Panc1 (cell line): ENCODE data around the gene SIL1. TPM values are rescaled to one million over a fixed set of nuclear protein-coding genes. Genes with fewer than 3 reads are reported as not detected.

Experiments
- ATAC-seq: fragments of 200-7000 bp; cut with Tn5 transposase; 2 replicates; pipeline ENCODE4 v1.9.1; 2020; ENCODE audit warnings: mild to moderate bottlenecking, moderate library complexity
- BruUV-seq: library from RNA; stranded (reverse); fragments of 400-500 nt; replicated peaks from 2 replicates; lab custom pipeline; 2021; lab: Mats Ljungman, UMichigan
- CTCF ChIA-PET: fragments of 300-600 bp; sonication (Branson Sonifier 250); formaldehyde crosslinking; loops from one replicate; lab custom pipeline; 2022; ENCODE audit warnings: antibody characterized with exemption; lab: Charles Lee
- POLR2A ChIA-PET: fragments of 300-600 bp; sonication (Branson Sonifier 250); formaldehyde crosslinking; loops from one replicate; lab custom pipeline; 2022; ENCODE audit warnings: antibody characterized with exemption; lab: Charles Lee
- DNase-seq: peaks from one replicate; pipeline ENCODE4 v3.0.0-alpha.2; 2010; ENCODE audit warnings: low read depth, low spot score
- H3K27ac ChIP-seq: 2 replicates; pipeline ENCODE4 v1.5.1; 2011; ENCODE audit warnings: mild to moderate bottlenecking, low read length, inconsistent platforms
- H3K27me3 ChIP-seq: fragments of 200-500 bp; sonication (Bioruptor generic); 2 replicates; pipeline ENCODE4 v1.6.0; 2014; ENCODE audit warnings: low read length, inconsistent platforms; ENCODE audit not compliant: control insufficient read depth, insufficient read depth
- H3K36me3 ChIP-seq: fragments of 200-500 bp; sonication (Bioruptor generic); 2 replicates; pipeline ENCODE4 v1.5.1; 2014; ENCODE audit warnings: inconsistent platforms, mild to moderate bottlenecking, low read length, moderate library complexity; ENCODE audit not compliant: control insufficient read depth, insufficient read depth
- H3K4me1 ChIP-seq: 2 replicates; pipeline ENCODE4 v1.5.1; 2011; ENCODE audit warnings: inconsistent platforms, mild to moderate bottlenecking, low read length, moderate library complexity; ENCODE audit not compliant: control insufficient read depth, insufficient read depth
- H3K4me3 ChIP-seq, 2 experiments: 2 replicates each; pipeline ENCODE4 v1.5.1; 2011 to 2012; ENCODE audit warnings: low read depth in 2 of 2, low read length in 2 of 2, mild to moderate bottlenecking in 2 of 2, inconsistent platforms in 1 of 2, moderate library complexity in 1 of 2
- H3K9me3 ChIP-seq: fragments of 200-500 bp; sonication (Bioruptor generic); 2 replicates; pipeline ENCODE4 v1.5.1; 2014; ENCODE audit warnings: low read depth, mild to moderate bottlenecking, inconsistent platforms, low read length, moderate library complexity; ENCODE audit not compliant: control insufficient read depth, insufficient read depth
- CTCF ChIP-seq: fragments of 450-650 bp; IDR thresholded peaks from 2 replicates; pipeline ENCODE4 v1.5.1; 2017; ENCODE audit warnings: mild to moderate bottlenecking
- POLR2AphosphoS5 ChIP-seq: IDR thresholded peaks from 2 replicates; pipeline ENCODE4 v1.6.1; 2012; ENCODE audit warnings: mild to moderate bottlenecking, low read depth, low read length, moderate library complexity
- SIN3A ChIP-seq: IDR thresholded peaks from 2 replicates; pipeline ENCODE4 v1.6.1; 2012; ENCODE audit warnings: low read depth, mild to moderate bottlenecking, low read length, moderate library complexity, borderline replicate concordance; ENCODE audit not compliant: insufficient read depth
- TCF7L2 ChIP-seq: IDR thresholded peaks from 2 replicates; pipeline ENCODE4 v1.6.1; 2011; ENCODE audit warnings: mild to moderate bottlenecking, low read depth, low read length, inconsistent platforms
- in situ Hi-C: cut with HindIII; loops from 2 replicates; pipeline ENCODE4 v1.10.0; 2016; ENCODE audit warnings: low sequenced_read_pairs, low pct_unique_long_range_greater_than_20kb
- intact Hi-C: fragments of 100-400 bp; cut with micrococcal nuclease; formaldehyde crosslinking; loops from one replicate; pipeline ENCODE4 v1.10.0; 2022; ENCODE audit not compliant: unreplicated experiment
- total RNA-seq: library from RNA; stranded (reverse); gene quantifications from one replicate; pipeline ENCODE4 v1.2.1, GENCODE V29; 2021; ENCODE audit not compliant: unreplicated experiment
- TF ChIP-seq, protein P1 (sequence below), 2 experiments: IDR thresholded peaks; 2 replicates each; pipeline ENCODE4 v1.6.1; 2011 to 2012; ENCODE audit warnings: low read depth in 2 of 2, control low read depth in 1 of 2, low read length in 1 of 2, mild to moderate bottlenecking in 1 of 2, moderate library complexity in 1 of 2; ENCODE audit not compliant: insufficient read depth in 1 of 2

Gene SIL1
- total RNA-seq, 1 experiment from 2014 or later = 35.4 TPM

DNA sequence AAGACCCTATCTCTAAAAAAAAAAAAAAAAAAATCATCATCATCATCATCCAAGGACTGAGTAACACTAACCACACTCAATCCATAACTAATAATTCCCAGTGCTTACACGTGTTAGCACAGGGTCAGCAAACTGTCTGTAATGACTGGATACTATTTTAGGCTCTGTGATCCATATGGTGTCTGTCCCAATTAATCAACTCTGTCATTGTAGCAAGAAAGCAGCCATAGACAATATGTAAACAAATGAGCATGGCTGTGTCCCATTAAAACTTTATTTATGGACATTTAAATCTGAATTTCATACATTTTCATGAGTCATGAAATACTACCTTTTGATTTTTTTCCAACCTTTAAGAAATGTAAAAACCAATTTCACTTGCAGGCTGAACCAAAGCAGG is 148.4 kb downstream of the SIL1 start:
- in situ Hi-C loops = no loop called here
- DNase-seq = no peak
- no peak for TF ChIP-seq TCF7L2
- no peak for TF ChIP-seq CTCF
- TF ChIP-seq SIN3A = no peak
- TF ChIP-seq, protein P1, sequence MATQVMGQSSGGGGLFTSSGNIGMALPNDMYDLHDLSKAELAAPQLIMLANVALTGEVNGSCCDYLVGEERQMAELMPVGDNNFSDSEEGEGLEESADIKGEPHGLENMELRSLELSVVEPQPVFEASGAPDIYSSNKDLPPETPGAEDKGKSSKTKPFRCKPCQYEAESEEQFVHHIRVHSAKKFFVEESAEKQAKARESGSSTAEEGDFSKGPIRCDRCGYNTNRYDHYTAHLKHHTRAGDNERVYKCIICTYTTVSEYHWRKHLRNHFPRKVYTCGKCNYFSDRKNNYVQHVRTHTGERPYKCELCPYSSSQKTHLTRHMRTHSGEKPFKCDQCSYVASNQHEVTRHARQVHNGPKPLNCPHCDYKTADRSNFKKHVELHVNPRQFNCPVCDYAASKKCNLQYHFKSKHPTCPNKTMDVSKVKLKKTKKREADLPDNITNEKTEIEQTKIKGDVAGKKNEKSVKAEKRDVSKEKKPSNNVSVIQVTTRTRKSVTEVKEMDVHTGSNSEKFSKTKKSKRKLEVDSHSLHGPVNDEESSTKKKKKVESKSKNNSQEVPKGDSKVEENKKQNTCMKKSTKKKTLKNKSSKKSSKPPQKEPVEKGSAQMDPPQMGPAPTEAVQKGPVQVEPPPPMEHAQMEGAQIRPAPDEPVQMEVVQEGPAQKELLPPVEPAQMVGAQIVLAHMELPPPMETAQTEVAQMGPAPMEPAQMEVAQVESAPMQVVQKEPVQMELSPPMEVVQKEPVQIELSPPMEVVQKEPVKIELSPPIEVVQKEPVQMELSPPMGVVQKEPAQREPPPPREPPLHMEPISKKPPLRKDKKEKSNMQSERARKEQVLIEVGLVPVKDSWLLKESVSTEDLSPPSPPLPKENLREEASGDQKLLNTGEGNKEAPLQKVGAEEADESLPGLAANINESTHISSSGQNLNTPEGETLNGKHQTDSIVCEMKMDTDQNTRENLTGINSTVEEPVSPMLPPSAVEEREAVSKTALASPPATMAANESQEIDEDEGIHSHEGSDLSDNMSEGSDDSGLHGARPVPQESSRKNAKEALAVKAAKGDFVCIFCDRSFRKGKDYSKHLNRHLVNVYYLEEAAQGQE (IDR thresholded peaks at IDR 0.05; ENCODE audit: insufficient read depth in 1 of 2, low read depth in 2 of 2, low read length in 1 of 2) = no peak
- no peak for TF ChIP-seq POLR2AphosphoS5
- Histone ChIP-seq H3K27me3 (no peaks in the 10 kb centered on the region), H3K9me3 (no peaks in the 10 kb centered on the region), H3K4me3 (no peak overlapping the region), H3K4me1 (no peaks in the 10 kb centered on the region), H3K27ac (no peak overlapping the region), H3K36me3 (no peaks in the 10 kb centered on the region)
- no TSS peak for BruUV-seq
- ATAC-seq = no peak
- POLR2A ChIA-PET = no interaction called here
- CTCF ChIA-PET = no interaction called here
- intact Hi-C loops = no loop called here

DNA sequence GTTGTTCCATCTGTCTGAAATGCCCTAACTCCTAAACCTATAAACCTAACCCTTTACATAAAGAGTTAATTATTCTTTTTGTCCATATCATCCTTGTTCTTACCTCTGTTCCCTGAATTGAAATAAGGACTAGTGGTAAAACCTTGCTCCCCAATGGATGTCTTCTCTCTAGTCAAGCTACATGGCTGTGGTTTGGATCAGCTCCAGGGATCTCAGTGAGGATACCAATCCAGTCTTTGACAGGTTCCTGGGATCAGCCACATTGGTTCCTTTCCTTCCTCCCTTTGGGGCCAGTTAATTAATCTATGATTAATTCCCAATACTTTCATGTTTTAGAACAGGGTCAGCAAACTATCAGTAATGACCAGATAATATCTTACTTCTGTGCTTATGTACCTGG is 151.6 kb downstream of the SIL1 start:
- H3K27ac ChIP-seq = no peak overlapping the region
- CTCF ChIA-PET = no interaction called here
- no TSS peak for BruUV-seq
- POLR2A ChIA-PET = no interaction called here
- ATAC-seq = no peak
- H3K36me3 ChIP-seq = no peaks in the 10 kb centered on the region
- no peaks in the 10 kb centered on the region for H3K4me1 ChIP-seq
- in situ Hi-C loops (no loop called here), intact Hi-C loops (no loop called here)
- no peak for TF ChIP-seq SIN3A
- TF ChIP-seq CTCF = no peak
- TF ChIP-seq, protein P1 (IDR thresholded peaks at IDR 0.05; ENCODE audit: insufficient read depth in 1 of 2, low read depth in 2 of 2, low read length in 1 of 2) = no peak
- no peak for TF ChIP-seq TCF7L2
- no peak for TF ChIP-seq POLR2AphosphoS5
- H3K27me3 ChIP-seq = no peaks in the 10 kb centered on the region
- H3K4me3 ChIP-seq = no peak overlapping the region
- H3K9me3 ChIP-seq = no peaks in the 10 kb centered on the region
- no peak for DNase-seq
